Mesodermal cell (in vitro differentiated cells): ENCODE results near the gene STON2.
"Not testable (repeated sequence)": the region's sequence is repeated elsewhere in the genome, so short reads cannot be mapped to it uniquely, and the experiment has no call there.

Source experiments
- H3K27ac ChIP-seq: 2 replicates; pipeline ENCODE4 v1.7.0; 2013; ENCODE audit warnings: mild to moderate bottlenecking, low read depth, low read length, moderate library complexity; ENCODE audit not compliant: severe bottlenecking
- H3K36me3 ChIP-seq: 2 replicates; pipeline ENCODE4 v1.7.1; 2013; ENCODE audit warnings: mild to moderate bottlenecking, low read length, moderate library complexity; ENCODE audit not compliant: control insufficient read depth, insufficient read depth
- H3K4me1 ChIP-seq: one replicate; pipeline ENCODE4 v1.7.1; 2013; ENCODE audit warnings: mild to moderate bottlenecking, low read length; ENCODE audit not compliant: insufficient read depth, control insufficient read depth, poor library complexity, severe bottlenecking
- H3K4me3 ChIP-seq: 2 replicates; pipeline ENCODE4 v1.7.0; 2013; ENCODE audit warnings: low read length, control low read depth, mild to moderate bottlenecking; ENCODE audit not compliant: insufficient read depth, poor library complexity, severe bottlenecking; ENCODE audit errors: extremely low read depth
- H3K9me3 ChIP-seq: 2 replicates; pipeline ENCODE4 v1.7.1; 2013; ENCODE audit warnings: mild to moderate bottlenecking, low read length, moderate library complexity; ENCODE audit not compliant: control insufficient read depth
- WGBS, 2 experiments: methylation state at CpG; one replicate each; pipeline ENCODE4 v1.1.5; 2013; ENCODE audit warnings: missing lambda C conversion rate in 2 of 2; ENCODE audit not compliant: insufficient coverage in 2 of 2; 5-methylcytosine and 5-hydroxymethylcytosine counted together

Gene STON2

DNA sequence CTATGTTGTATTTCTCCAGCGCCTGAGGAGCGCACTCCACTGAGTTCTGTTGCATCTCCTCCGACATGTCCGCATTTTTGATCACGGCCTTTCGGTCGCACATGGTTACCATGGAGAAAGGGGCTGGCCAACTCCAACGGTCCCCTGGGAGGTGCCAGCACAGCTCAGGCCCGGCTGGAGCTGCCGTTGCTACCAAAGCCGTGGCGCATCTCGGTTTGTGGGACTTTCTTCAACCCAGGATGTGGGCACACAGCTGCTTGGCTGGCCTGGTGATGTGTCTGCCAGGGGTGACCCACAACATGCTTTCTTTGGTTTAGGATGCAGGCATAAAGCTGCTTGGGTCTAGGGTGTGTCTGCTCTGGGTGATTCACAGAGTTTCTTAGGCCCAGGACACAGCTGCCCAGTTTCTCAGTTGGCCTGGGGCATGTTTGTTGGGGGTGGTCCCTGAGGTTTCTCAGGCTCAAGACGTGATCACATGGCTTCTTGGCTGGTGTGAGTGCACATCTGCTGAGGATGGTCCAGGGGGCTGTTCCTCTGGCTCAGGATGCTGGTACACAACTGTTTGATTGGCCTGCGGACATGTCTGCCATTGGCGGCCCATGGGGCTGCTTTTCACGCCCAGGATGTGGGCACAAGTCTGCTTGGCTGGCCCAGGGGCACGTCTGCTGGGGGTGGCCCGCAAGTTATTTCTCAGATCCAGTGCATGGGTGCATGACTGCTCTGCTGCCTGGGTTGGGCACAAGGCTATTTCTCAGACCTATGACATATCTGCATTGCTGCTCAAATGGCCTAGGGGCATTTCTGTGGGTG, 153.5 kb downstream of the STON2 start:
- Histone ChIP-seq H3K4me1 (no peaks in the 10 kb centered on the region), H3K9me3 (no peaks in the 10 kb centered on the region), H3K4me3 (no peak overlapping the region), H3K27ac (no peak overlapping the region), H3K36me3 (no peaks in the 10 kb centered on the region)
- WGBS, 2 experiments, result 88 to 92% methylated on average over 14 to 19 of the region's 19 CpGs

DNA sequence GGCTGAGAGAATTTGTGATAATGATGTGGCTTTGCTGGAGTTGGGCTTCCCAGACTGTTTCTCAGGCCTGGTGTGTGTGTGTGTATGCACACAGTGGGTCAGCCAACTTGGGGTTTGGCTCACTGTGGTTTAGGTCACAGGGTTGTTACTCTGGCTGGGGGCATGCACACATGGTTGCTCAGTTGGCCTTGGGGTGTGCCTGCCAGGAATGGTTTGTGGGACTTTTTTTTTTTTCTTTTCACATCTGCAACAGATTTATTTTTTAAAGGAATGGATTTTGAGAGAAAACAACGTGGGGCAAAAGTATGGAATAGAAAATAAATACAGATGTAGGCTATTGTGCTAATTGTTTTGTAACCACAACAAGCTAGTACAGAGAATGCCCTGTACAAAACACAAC, 154.4 kb downstream of the STON2 start:
- no CpG with 5 or more reads among the region's 1 CpG for WGBS, 2 experiments
- Histone ChIP-seq H3K36me3 (no peaks in the 10 kb centered on the region), H3K4me1 (no peaks in the 10 kb centered on the region), H3K9me3 (no peaks in the 10 kb centered on the region), H3K27ac (no peak overlapping the region), H3K4me3 (no peak overlapping the region)

DNA sequence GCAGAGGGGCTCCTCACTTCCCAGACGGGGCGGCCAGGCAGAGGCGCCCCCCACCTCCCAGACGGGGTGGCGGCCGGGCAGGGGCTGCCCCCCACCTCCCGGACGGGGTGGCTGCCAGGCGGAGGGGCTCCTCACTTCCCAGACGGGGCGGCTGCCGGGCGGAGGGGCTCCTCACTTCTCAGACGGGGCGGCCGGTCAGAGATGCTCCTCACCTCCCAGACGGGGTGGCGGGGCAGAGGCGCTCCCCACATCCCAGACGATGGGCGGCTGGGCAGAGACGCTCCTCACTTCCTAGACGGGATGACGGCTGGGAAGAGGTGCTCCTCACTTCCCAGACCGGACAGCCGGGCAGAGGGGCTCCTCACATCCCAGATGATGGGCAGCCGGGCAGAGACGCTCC, 155.7 kb downstream of the STON2 start:
- H3K4me3 ChIP-seq, H3K36me3 ChIP-seq, H3K27ac ChIP-seq, H3K4me1 ChIP-seq, H3K9me3 ChIP-seq: not testable (repeated sequence)
- WGBS, 2 experiments, result 91 to 95% methylated on average over 8 to 9 of the region's 28 CpGs

- WGBS, 2 experiments, result 100% methylated on average over 1 of the region's 2 CpGs; no CpG with 5 or more reads in 1 of the 2 experiments
- Histone ChIP-seq H3K36me3 (no peaks in the 10 kb centered on the region), H3K4me3 (no peak overlapping the region), H3K4me1 (no peaks in the 10 kb centered on the region), H3K9me3 (no peaks in the 10 kb centered on the region), H3K27ac (no peak overlapping the region)
Observed at GRCh38 chr14:81243499-81243898, 156.6 kb downstream of the STON2 start.

DNA sequence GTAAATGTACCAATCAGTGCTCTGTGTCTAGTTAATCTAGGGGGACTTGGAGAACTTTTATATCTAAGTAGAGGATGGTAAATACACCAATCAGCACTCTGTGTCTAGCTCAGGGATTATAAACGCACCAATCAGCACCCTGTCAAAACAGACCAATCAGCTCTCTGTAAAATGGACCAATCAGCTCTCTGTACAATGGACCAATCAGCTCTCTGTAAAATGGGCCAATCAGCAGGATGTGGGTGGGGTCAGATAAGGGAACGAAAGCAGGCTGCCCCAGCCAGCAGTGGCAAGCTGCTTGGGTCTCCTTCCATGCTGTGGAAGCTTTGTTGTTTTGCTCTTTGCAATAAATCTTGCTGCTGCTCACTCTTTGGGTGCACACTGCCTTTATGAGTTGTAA, 163.3 kb downstream of the STON2 start:
- not testable (repeated sequence) for H3K4me1 ChIP-seq, H3K9me3 ChIP-seq, H3K36me3 ChIP-seq, H3K27ac ChIP-seq, H3K4me3 ChIP-seq
- WGBS, 2 experiments, result 90% methylated on average over 1 of the region's 2 CpGs; no CpG with 5 or more reads in 1 of the 2 experiments

GRCh38 chr14:81236138-81236537, 164.0 kb downstream of the STON2 start:
- Histone ChIP-seq H3K36me3 (no peaks in the 10 kb centered on the region), H3K9me3 (no peaks in the 10 kb centered on the region), H3K4me3 (no peak overlapping the region), H3K27ac (no peak overlapping the region), H3K4me1 (no peaks in the 10 kb centered on the region)
- WGBS, 2 experiments, result 90 to 96% methylated on average over 16 to 19 of the region's 20 CpGs

GRCh38 chr14:81235096-81235495, 165.0 kb downstream of the STON2 start:
- Histone ChIP-seq H3K4me1 (no peaks in the 10 kb centered on the region), H3K4me3 (no peak overlapping the region), H3K36me3 (no peaks in the 10 kb centered on the region), H3K9me3 (no peaks in the 10 kb centered on the region), H3K27ac (no peak overlapping the region)
- 80 to 88% methylated on average over 1 of the region's 2 CpGs for WGBS, 2 experiments

- H3K36me3 ChIP-seq, result no peaks in the 10 kb centered on the region
- H3K4me1 ChIP-seq, result no peaks in the 10 kb centered on the region
- H3K4me3 ChIP-seq, result no peak overlapping the region
- H3K27ac ChIP-seq, result no peak overlapping the region
- no peaks in the 10 kb centered on the region for H3K9me3 ChIP-seq
Observed at GRCh38 chr14:81234278-81234677, 165.8 kb downstream of the STON2 start.

- H3K36me3 ChIP-seq, result no peaks in the 10 kb centered on the region
- H3K4me3 ChIP-seq, result no peak overlapping the region
- 92 to 94% methylated on average over 1 of the region's 1 CpG for WGBS, 2 experiments
Observed at GRCh38 chr14:81233615-81234014, 166.5 kb downstream of the STON2 start.

GRCh38 chr14:81231540-81231939, 168.6 kb downstream of the STON2 start:
- Histone ChIP-seq H3K4me1 (no peaks in the 10 kb centered on the region), H3K9me3 (no peaks in the 10 kb centered on the region)
- WGBS, 2 experiments, result 78 to 100% methylated on average over 1 of the region's 1 CpG

More at GRCh38 chr14:81233615-81234014, 166.5 kb downstream of the STON2 start:
- Histone ChIP-seq H3K4me1 (no peaks in the 10 kb centered on the region), H3K27ac (no peak overlapping the region), H3K9me3 (no peaks in the 10 kb centered on the region)

GRCh38 chr14:81224222-81224621, 175.9 kb downstream of the STON2 start:
- Histone ChIP-seq H3K4me1 (peaks cover 7% of the 10 kb centered on the region), H3K36me3 (no peaks in the 10 kb centered on the region), H3K4me3 (no peak overlapping the region), H3K27ac (no peak overlapping the region), H3K9me3 (no peaks in the 10 kb centered on the region)
- WGBS, 2 experiments, result no CpG with 5 or more reads among the region's 1 CpG

More at GRCh38 chr14:81231540-81231939, 168.6 kb downstream of the STON2 start:
- Histone ChIP-seq H3K4me3 (no peak overlapping the region), H3K27ac (no peak overlapping the region), H3K36me3 (no peaks in the 10 kb centered on the region)
